GM12878 (cell line): Measurements from ENCODE around the gene DNAJB11. TPM values are rescaled to one million over a fixed set of nuclear protein-coding genes. Genes with fewer than 3 reads are reported as not detected.

Experiments
- FOXM1 ChIP-seq: IDR thresholded peaks from 2 replicates; pipeline ENCODE4 v1.6.1; 2012; ENCODE audit warnings: low read depth, mild to moderate bottlenecking, inconsistent platforms, low read length, moderate library complexity
- PRDM15 ChIP-seq: fragments of 450-650 bp; formaldehyde crosslinking; IDR thresholded peaks from 2 replicates; pipeline ENCODE4 v1.4.0; 2020; ENCODE audit warnings: mild to moderate bottlenecking, moderate library complexity
- SMAD5 ChIP-seq: IDR thresholded peaks from 2 replicates; pipeline ENCODE4 v1.6.1; 2016; ENCODE audit warnings: antibody characterized with exemption, low read depth
- STAT1 ChIP-seq: fragments of 450-650 bp; conservative IDR thresholded peaks from 2 replicates; pipeline ENCODE4 v1.6.1; 2014; ENCODE audit warnings: antibody characterized with exemption, mild to moderate bottlenecking
- WRNIP1 ChIP-seq: IDR thresholded peaks from 2 replicates; pipeline ENCODE4 v1.6.1; 2011; ENCODE audit warnings: low read depth, low read length, improper control_type of control experiment, borderline replicate concordance
- ZBTB40 ChIP-seq: fragments of 450-650 bp; IDR thresholded peaks from 2 replicates; pipeline ENCODE4 v1.6.1; 2016; ENCODE audit warnings: mild to moderate bottlenecking, moderate library complexity, borderline replicate concordance
- ZNF622 ChIP-seq: fragments of 450-650 bp; IDR thresholded peaks from 2 replicates; pipeline ENCODE4 v1.6.1; 2017; ENCODE audit warnings: mild to moderate bottlenecking, inconsistent platforms
- polyA plus RNA-seq, 11 experiments: library from polyadenylated mRNA; depleted of rRNA in 4 of 11; unstranded in 6 of 11; stranded (reverse) in 5 of 11; fragments of >200 nt; fragmentation: Nextera tagmentation in 4 of 11; fragmentation: Illumina TruSeq in 1 of 11; extraction: Ambion mirVana in 4 of 11; extraction: Trizol in 1 of 11; gene quantifications; 1 replicate in 1 of 11; 2 replicates in 10 of 11; pipeline versions ENCODE4 v1.2.1 to v1.2.3, GENCODE V29; 2011 to 2016; ENCODE audit warnings: inconsistent platforms in 2 of 11, missing spikeins in 2 of 11, low read depth in 1 of 11
- total RNA-seq, 4 experiments: library from RNA; depleted of rRNA in 3 of 4; stranded (reverse); fragments of >200 nt in 3 of 4; fragmentation: Illumina TruSeq in 1 of 4; extraction: Trizol in 1 of 4; gene quantifications; 2 replicates each; pipeline versions ENCODE4 v1.2.1 to v1.2.3, GENCODE V29; 2013 to 2021

The DNAJB11 gene
- total and polyA plus RNA-seq, 10 of the 15 experiments (the other 5 are each of a cell fraction or from before 2014, with no cell fraction given) = 16.2 to 135 (median 57.8) TPM

GRCh38 chr3:186622651-186623310 is 52.3 kb downstream of the DNAJB11 start (continued):
- TF ChIP-seq FOXM1 (no peak), PRDM15 (no peak), STAT1 (no peak), SMAD5 (no peak), WRNIP1 (no peak), ZBTB40 (no peak), ZNF622 (no peak)
- TF ChIP-seq, all 136 proteins: peak for 0
